OCI-LY7 (cell line): ENCODE data around the gene ATP11A. TPM values are rescaled to one million over a fixed set of nuclear protein-coding genes. Genes with fewer than 3 reads are reported as not detected.

Experiments used
- BruUV-seq: library from RNA; stranded (reverse); fragments of 400-500 nt; replicated peaks from 2 replicates; lab custom pipeline; 2021; lab: Mats Ljungman, UMichigan
- CTCF ChIA-PET: fragments of 300-600 bp; sonication (Branson Sonifier 250); formaldehyde crosslinking; loops from one replicate; lab custom pipeline; 2022; ENCODE audit warnings: antibody characterized with exemption; ENCODE audit not compliant: unreplicated experiment; lab: Charles Lee
- POLR2A ChIA-PET: fragments of 300-600 bp; sonication (Branson Sonifier 250); formaldehyde crosslinking; loops from one replicate; lab custom pipeline; 2022; ENCODE audit warnings: antibody characterized with exemption; lab: Charles Lee
- DNase-seq: peaks from one replicate; pipeline ENCODE4 v3.0.0-alpha.2; 2015; ENCODE audit warnings: low spot score
- H2AFZ ChIP-seq: fragments of 200-600 bp; sonication (generic), shearing (Covaris generic); 2 replicates; pipeline ENCODE4 v1.6.1; 2014; ENCODE audit warnings: mild to moderate bottlenecking, antibody characterized with exemption, low read length, moderate library complexity
- H3K27ac ChIP-seq: fragments of 200-600 bp; sonication (generic); 2 replicates; pipeline ENCODE4 v1.5.1; 2014; ENCODE audit warnings: mixed run types, low read depth, mild to moderate bottlenecking, moderate library complexity, low read length, inconsistent platforms; ENCODE audit not compliant: poor library complexity, severe bottlenecking
- H3K36me3 ChIP-seq: fragments of 200-600 bp; sonication (generic); 2 replicates; pipeline ENCODE4 v1.6.1; 2014; ENCODE audit warnings: mild to moderate bottlenecking, antibody characterized with exemption, low read length, moderate library complexity, mixed read lengths; ENCODE audit not compliant: insufficient read depth
- H3K4me1 ChIP-seq: fragments of 200-600 bp; sonication (generic); 2 replicates; pipeline ENCODE4 v1.5.1; 2014; ENCODE audit warnings: mild to moderate bottlenecking, low read length; ENCODE audit not compliant: insufficient read depth, poor library complexity, severe bottlenecking
- H3K4me2 ChIP-seq: fragments of 200-600 bp; sonication (generic); 2 replicates; pipeline ENCODE4 v1.6.1; 2014; ENCODE audit warnings: mild to moderate bottlenecking, low read length
- H3K4me3 ChIP-seq: fragments of 200-600 bp; sonication (generic); 2 replicates; pipeline ENCODE4 v1.5.1; 2014; ENCODE audit warnings: mild to moderate bottlenecking, low read depth, low read length; ENCODE audit not compliant: poor library complexity, severe bottlenecking
- H3K79me2 ChIP-seq: fragments of 200-600 bp; sonication (generic); 2 replicates; pipeline ENCODE4 v1.6.1; 2016; ENCODE audit warnings: low read depth, mild to moderate bottlenecking, low read length, moderate library complexity, mixed read lengths; ENCODE audit not compliant: insufficient read depth
- H3K9me2 ChIP-seq: fragments of 200-600 bp; sonication (generic); 2 replicates; pipeline ENCODE4 v1.6.1; 2016; ENCODE audit warnings: mild to moderate bottlenecking, low read length, mixed read lengths; ENCODE audit not compliant: insufficient read depth
- H3K9me3 ChIP-seq: fragments of 200-600 bp; sonication (generic); 2 replicates; pipeline ENCODE4 v1.6.1; 2014; ENCODE audit warnings: mild to moderate bottlenecking, mixed run types, low read length, mixed read lengths
- H4K20me1 ChIP-seq: fragments of 200-600 bp; sonication (generic); 2 replicates; pipeline ENCODE4 v1.6.1; 2014; ENCODE audit warnings: mild to moderate bottlenecking, antibody characterized with exemption, low read length, moderate library complexity, mixed read lengths; ENCODE audit not compliant: insufficient read depth
- CTCF ChIP-seq: fragments of 200-600 bp; sonication (generic); conservative IDR thresholded peaks from 2 replicates; pipeline ENCODE4 v1.5.1; 2014; ENCODE audit warnings: mild to moderate bottlenecking, antibody characterized with exemption, low read length, moderate library complexity, mixed read lengths
- EZH2phosphoT487 ChIP-seq: fragments of 200-600 bp; sonication (generic); IDR thresholded peaks from 2 replicates; pipeline ENCODE4 v1.6.1; 2018; ENCODE audit warnings: low read depth, borderline replicate concordance, mild to moderate bottlenecking, mixed run types, antibody characterized with exemption, low read length, moderate library complexity, mixed read lengths
- intact Hi-C: fragments of 100-400 bp; cut with micrococcal nuclease; formaldehyde crosslinking; loops from one replicate; pipeline ENCODE4 v1.10.0; 2022; ENCODE audit not compliant: unreplicated experiment
- total RNA-seq, 2 experiments: library from RNA; depleted of rRNA in 1 of 2; stranded (reverse); fragments of >200 nt in 1 of 2; shearing (Covaris generic) in 1 of 2; gene quantifications; 2 replicates each; pipeline ENCODE4 v1.2.3, GENCODE V29; 2014 to 2022

The ATP11A gene
- total RNA-seq, 2 experiments from 2014 or later: 8.8 to 23.1 TPM

DNA sequence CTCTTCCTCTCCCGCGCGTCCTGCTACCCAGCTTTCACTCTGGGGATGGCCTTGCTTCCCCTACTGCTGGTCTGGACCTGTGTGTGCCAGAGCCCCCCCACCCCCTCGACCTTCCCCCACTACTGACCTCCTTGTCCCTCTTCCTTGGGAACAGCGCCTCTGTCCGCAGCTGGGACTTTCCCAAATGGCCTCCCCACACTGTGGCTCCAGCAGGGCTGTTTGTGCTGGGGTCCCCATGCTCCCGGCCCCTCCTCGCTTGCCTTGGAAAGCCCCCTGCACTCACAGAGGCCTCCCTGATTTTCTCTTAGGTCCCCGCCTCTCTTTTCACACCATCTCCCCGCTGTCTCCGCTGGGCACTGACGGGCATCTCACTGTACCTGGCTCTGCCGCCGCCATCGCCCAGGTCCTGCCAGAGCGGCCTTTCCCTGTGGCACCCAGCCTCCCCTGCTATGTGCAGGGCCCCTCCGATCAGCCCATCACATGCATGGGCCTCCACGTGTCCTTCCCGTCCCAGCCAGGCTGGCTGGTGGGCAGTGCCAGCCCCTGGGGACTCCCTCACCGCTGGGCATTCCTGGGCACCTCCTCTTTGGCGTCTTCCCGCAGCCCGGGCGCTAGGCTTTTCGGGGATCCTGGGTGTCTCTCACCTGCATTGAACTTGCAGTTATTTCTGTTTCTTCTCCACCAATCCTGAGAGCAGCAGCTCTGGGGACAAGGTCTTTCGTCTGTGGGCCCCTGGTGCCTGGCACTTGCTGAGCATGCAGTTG is 118.7 kb downstream of the ATP11A start:
- Histone ChIP-seq H3K4me1 (no peaks in the 10 kb centered on the region), H4K20me1 (no peaks in the 10 kb centered on the region), H3K27ac (no peak overlapping the region), H3K4me2 (no peak overlapping the region), H3K9me2 (no peaks in the 10 kb centered on the region), H3K79me2 (no peaks in the 10 kb centered on the region), H3K36me3 (no peaks in the 10 kb centered on the region), H3K4me3 (no peak overlapping the region), H3K9me3 (no peaks in the 10 kb centered on the region), H2AFZ (no peak overlapping the region)
- no peak for DNase-seq
- no peak for TF ChIP-seq EZH2phosphoT487
- no peak for TF ChIP-seq CTCF
- no TSS peak for BruUV-seq
- intact Hi-C loops: no loop called here
- POLR2A ChIA-PET: no interaction called here
- CTCF ChIA-PET: no interaction called here

DNA sequence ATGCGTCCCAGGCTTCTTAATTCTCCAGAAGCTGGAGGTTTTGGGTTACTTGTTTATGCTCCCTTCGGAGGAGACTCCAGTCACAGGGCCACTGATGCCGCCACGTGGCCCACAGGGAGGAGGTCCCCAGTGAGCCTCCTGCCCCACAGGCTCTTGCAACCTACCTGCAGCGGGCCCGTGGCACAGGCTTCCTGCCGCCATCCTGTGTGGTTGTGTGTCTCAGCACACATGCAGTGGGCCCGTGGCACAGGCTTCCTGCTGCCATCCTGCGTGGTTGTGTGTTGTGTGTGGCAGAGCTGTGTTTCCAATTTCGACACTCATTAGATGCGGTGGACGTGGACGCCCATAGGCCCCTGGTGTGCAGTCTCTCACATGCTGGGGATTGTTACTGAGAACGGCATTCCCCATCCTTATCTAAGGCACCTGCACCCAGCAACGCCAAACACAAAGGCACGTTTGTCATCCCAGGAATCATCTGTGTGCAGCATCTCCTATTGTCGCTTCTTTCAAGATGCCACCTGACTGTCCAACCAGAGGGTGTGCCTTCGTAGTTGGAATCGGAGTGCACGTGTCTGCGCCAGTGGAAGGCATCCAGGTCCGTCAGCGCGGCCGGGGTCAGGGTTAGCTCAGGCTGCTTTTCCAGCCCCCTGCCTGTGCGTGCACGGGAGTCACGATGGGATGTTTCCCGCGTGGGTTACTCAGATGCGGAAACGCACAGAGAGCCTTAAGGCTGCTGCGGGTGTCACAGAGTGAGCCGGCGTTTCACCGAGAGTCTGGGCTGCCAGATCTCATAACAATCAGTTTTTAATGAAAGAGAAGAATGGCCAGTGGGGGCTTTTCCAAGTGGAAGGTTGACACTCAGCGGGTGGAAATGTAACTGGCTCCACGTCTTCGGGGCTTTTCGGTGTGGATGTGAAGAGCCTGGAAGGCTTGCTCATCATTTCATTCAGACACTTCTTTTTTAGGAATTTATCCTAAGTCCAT is 119.8 kb downstream of the ATP11A start:
- ChIA-PET POLR2A (no interaction called here), CTCF (no interaction called here)

More for the DNA sequence above, 119.8 kb downstream of the ATP11A start:
- Histone ChIP-seq H3K4me3 (no peak overlapping the region), H3K9me2 (no peaks in the 10 kb centered on the region), H4K20me1 (no peaks in the 10 kb centered on the region), H3K79me2 (no peaks in the 10 kb centered on the region), H3K27ac (no peak overlapping the region), H3K4me1 (no peaks in the 10 kb centered on the region), H3K36me3 (no peaks in the 10 kb centered on the region), H2AFZ (no peak overlapping the region), H3K4me2 (no peak overlapping the region), H3K9me3 (no peaks in the 10 kb centered on the region)
- BruUV-seq: no TSS peak
- DNase-seq: no peak
- intact Hi-C loops: no loop called here
- TF ChIP-seq CTCF (no peak), EZH2phosphoT487 (no peak)
